BJ (cell line): ENCODE measurements around the gene BACH1. TPM values are rescaled to one million over a fixed set of nuclear protein-coding genes. Genes with fewer than 3 reads are reported as not detected.
"Not testable (repeated sequence)": the region's sequence is repeated elsewhere in the genome, so short reads cannot be mapped to it uniquely, and the experiment has no call there.

ENCODE experiments used
- CTCF ChIA-PET: fragments of 350-600 bp; formaldehyde crosslinking; extraction: SDS; loops from one replicate; lab custom pipeline; 2021; ENCODE audit warnings: antibody characterized with exemption, inconsistent platforms; lab: Yijun Ruan, JAX
- POLR2A ChIA-PET: fragments of 300-600 bp; sonication (Branson Sonifier 250); formaldehyde crosslinking; extraction: SDS; loops from one replicate; lab custom pipeline; 2021; ENCODE audit warnings: antibody characterized with exemption; lab: Charles Lee
- DNase-seq: peaks from one replicate; pipeline ENCODE4 v3.0.0-alpha.2; 2011; ENCODE audit warnings: low read depth
- H3K27me3 ChIP-seq: 2 replicates; pipeline ENCODE4 v1.6.0; 2011; ENCODE audit warnings: low read length; ENCODE audit not compliant: control insufficient read depth, insufficient read depth
- H3K36me3 ChIP-seq: 2 replicates; pipeline ENCODE4 v1.5.1; 2011; ENCODE audit warnings: low read length; ENCODE audit not compliant: control insufficient read depth, insufficient read depth
- H3K4me3 ChIP-seq: 2 replicates; pipeline ENCODE4 v1.5.1; 2011; ENCODE audit warnings: low read depth, mild to moderate bottlenecking, control low read depth, low read length
- polyA plus RNA-seq: library from polyadenylated mRNA; depleted of rRNA; stranded (reverse); fragments of >200 nt; gene quantifications from 2 replicates; pipeline ENCODE4 v1.2.3, GENCODE V29; 2011
- TF ChIP-seq, protein P1 (sequence below): IDR thresholded peaks from 2 replicates; pipeline ENCODE4 v1.5.1; 2011; ENCODE audit warnings: low read depth, mild to moderate bottlenecking, control low read depth, inconsistent platforms, low read length, moderate library complexity; ENCODE audit not compliant: insufficient read depth

The BACH1 gene
- polyA plus RNA-seq, 1 experiment: 22.7 TPM

DNA sequence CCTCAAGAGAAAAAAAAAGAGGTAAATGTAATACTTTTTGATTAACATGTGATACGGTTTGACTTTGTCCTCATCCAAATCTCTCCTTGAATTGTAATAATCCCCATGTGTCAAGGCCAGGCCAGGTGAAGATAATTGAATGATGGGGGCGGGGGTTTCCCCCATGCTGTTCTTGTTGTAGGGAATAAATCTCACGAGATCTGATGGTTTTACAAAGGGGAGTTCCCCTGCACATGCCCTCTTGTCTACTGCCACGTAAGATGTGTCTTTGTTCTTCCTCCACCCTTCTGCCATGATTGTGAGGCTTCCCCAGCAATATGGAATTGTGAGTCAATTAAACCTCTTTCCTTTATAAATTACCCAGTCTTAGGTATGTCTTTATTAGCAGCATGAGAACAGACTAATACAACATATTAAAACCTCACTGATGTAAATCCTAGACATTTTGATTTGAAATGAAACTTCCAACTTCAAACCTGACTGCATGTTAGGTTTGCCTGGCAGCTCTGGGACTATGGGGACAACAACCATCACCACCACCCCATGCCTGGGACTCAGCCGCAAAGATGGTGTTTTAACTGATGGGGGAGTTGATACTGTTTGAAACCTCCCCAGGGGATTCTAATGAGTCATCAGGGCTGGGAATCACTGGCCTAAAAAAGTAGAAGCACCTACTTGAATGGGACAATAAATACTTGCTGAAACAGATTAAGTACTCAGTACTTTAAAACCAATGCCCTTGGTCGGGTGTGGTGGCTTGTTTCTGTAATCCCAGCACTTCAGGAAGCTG lies 32.8 kb upstream of the BACH1 start:
- POLR2A ChIA-PET: no interaction called here

DNA sequence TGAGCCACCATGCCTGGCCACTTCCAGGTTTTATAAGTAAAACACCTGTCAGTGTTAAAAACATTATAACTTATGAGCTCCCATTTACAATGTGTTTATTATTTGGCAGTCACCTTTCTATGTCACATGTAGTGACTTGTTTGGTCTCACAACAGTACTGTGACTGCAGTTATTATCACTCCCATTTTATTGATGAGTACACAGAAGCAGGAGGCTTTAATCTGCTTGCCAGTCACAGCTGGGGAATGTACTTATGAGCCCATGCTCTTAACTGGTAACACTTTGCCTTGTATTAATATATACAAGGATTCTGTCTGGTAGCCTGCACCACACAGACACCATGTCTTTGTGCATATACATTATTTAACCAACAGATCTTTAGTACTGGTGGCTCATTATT lies 31.1 kb upstream of the BACH1 start:
- Histone ChIP-seq H3K4me3 (no peak overlapping the region), H3K27me3 (no peaks in the 10 kb centered on the region), H3K36me3 (no peaks in the 10 kb centered on the region)
- no peak for DNase-seq
- ChIA-PET POLR2A (no interaction called here), CTCF (no interaction called here)
- TF ChIP-seq, protein P1, sequence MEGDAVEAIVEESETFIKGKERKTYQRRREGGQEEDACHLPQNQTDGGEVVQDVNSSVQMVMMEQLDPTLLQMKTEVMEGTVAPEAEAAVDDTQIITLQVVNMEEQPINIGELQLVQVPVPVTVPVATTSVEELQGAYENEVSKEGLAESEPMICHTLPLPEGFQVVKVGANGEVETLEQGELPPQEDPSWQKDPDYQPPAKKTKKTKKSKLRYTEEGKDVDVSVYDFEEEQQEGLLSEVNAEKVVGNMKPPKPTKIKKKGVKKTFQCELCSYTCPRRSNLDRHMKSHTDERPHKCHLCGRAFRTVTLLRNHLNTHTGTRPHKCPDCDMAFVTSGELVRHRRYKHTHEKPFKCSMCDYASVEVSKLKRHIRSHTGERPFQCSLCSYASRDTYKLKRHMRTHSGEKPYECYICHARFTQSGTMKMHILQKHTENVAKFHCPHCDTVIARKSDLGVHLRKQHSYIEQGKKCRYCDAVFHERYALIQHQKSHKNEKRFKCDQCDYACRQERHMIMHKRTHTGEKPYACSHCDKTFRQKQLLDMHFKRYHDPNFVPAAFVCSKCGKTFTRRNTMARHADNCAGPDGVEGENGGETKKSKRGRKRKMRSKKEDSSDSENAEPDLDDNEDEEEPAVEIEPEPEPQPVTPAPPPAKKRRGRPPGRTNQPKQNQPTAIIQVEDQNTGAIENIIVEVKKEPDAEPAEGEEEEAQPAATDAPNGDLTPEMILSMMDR: no peak

More for the DNA sequence above, 32.8 kb upstream of the BACH1 start:
- Histone ChIP-seq H3K36me3 (no peaks in the 10 kb centered on the region), H3K4me3 (no peak overlapping the region), H3K27me3 (no peaks in the 10 kb centered on the region)
- CTCF ChIA-PET: interaction anchor here (1.0 kb wide), 1 partner anchor 18 kb away, joined by 5 read pairs; no protein-coding TSS in a partner anchor
- no peak for DNase-seq
- TF ChIP-seq, protein P1: no peak

DNA sequence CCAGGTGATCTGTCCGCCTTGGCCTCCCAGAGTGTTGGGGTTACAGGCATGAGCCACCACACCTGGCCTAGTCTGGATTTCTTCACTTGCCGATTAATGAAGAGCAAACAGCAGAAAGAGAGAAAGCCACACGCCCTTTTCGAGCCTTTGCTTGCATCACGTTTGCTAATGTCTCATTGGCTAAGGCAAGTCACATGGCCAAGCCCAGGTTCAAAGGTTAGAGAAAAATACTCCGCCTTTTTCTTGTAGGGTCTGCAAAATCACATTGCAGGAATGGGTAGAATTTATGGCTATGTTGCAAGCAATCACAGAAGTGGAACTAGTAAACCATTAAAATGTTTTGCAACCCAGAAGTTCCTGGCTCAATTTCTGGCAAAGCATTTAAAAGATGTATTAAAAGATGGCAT lies 26.8 kb upstream of the BACH1 start:
- ChIA-PET POLR2A (no interaction called here), CTCF (no interaction called here)
- Histone ChIP-seq H3K36me3 (no peaks in the 10 kb centered on the region), H3K4me3 (no peak overlapping the region), H3K27me3 (no peaks in the 10 kb centered on the region)
- TF ChIP-seq, protein P1: no peak
- no peak for DNase-seq

- H3K4me3 ChIP-seq: no peak overlapping the region
- ChIA-PET POLR2A (no interaction called here), CTCF (interaction anchor here (2.1 kb wide), 1 partner anchor 15 kb away, joined by 7 read pairs; no protein-coding TSS in a partner anchor)
- no peaks in the 10 kb centered on the region for H3K27me3 ChIP-seq
- TF ChIP-seq, protein P1: no peak
- H3K36me3 ChIP-seq: no peaks in the 10 kb centered on the region
- no peak for DNase-seq
These were observed 21.3 kb upstream of the BACH1 start for GRCh38 chr21:29277442-29277841.

DNA sequence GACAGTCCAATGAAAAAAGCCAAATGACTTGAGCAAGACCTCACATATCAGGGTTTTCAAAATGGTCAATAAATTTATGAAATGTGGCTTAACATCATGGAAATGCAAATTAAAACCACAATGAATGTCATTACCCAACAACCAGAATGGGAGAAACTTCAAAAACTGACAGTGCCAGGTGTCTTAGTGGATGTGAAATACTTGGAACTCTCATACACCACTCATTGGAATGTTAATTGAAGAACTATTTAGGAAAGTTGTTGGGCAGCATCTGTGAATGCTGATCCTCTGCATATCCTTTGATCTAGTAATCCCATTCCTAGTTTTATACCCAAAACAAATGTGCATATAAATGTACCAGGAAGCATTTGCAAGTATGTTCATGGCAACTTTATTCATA lies 19.2 kb upstream of the BACH1 start:
- DNase-seq: no peak

DNA sequence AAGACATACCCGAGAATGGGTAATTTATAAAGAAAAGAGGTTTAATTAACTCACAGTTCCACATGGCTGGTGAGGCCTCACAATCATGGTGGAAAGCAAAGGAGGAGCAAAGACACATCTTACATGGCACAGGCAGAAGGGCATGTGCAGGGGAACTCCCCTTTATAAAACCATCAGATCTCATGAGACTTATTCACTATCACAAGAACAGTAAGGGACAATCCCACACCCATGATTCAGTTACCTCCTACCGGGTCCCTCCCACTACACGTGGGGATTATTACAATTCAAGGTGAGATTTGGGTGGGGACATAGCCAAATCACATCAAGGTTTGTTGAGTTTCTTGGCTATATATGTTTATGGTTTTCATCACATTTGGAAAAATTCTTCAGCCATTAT lies 16.9 kb upstream of the BACH1 start:
- DNase-seq, H3K36me3 ChIP-seq, CTCF ChIA-PET, H3K27me3 ChIP-seq, POLR2A ChIA-PET, H3K4me3 ChIP-seq: not testable (repeated sequence)

More for the DNA sequence above, 19.2 kb upstream of the BACH1 start:
- ChIA-PET POLR2A (no interaction called here), CTCF (no interaction called here)
- H3K36me3 ChIP-seq: no peaks in the 10 kb centered on the region
- TF ChIP-seq, protein P1: no peak
- H3K4me3 ChIP-seq: no peak overlapping the region
- no peaks in the 10 kb centered on the region for H3K27me3 ChIP-seq
